DND-41 (cell line): ENCODE results near the gene TGIF1.
"Not testable (repeated sequence)": the region's sequence is repeated elsewhere in the genome, so short reads cannot be mapped to it uniquely, and the experiment has no call there.

Experiments used
- ATAC-seq: fragments of 200-7000 bp; cut with Tn5 transposase; 3 replicates; pipeline ENCODE4 v1.9.1; 2021; ENCODE audit warnings: low read depth; ENCODE audit not compliant: insufficient read depth
- DNase-seq: peaks from one replicate; pipeline ENCODE4 v3.0.0-alpha.2; 2020
- H2AFZ ChIP-seq: 2 replicates; pipeline ENCODE4 v1.6.0; 2012; ENCODE audit warnings: low read depth, low read length
- H3K27ac ChIP-seq: 2 replicates; pipeline ENCODE4 v1.5.1; 2012; ENCODE audit warnings: low read length, inconsistent platforms
- H3K27me3 ChIP-seq: fragments of 200-600 bp; sonication (generic); 2 replicates; pipeline ENCODE4 v1.6.0; 2012; ENCODE audit warnings: low read length, mild to moderate bottlenecking, inconsistent platforms; ENCODE audit not compliant: insufficient read depth, poor library complexity
- H3K36me3 ChIP-seq: 2 replicates; pipeline ENCODE4 v1.5.1; 2012; ENCODE audit warnings: low read length, inconsistent platforms; ENCODE audit not compliant: insufficient read depth
- H3K4me1 ChIP-seq: 2 replicates; pipeline ENCODE4 v1.5.1; 2012; ENCODE audit warnings: mild to moderate bottlenecking, low read length; ENCODE audit not compliant: insufficient read depth
- H3K4me2 ChIP-seq: 2 replicates; pipeline ENCODE4 v1.6.0; 2012; ENCODE audit warnings: mild to moderate bottlenecking, moderate library complexity, low read length, inconsistent platforms; ENCODE audit not compliant: insufficient read depth
- H3K4me3 ChIP-seq, 2 experiments: fragments of 200-600 bp in 1 of 2; shearing (Covaris generic) in 1 of 2; 2 replicates each; pipeline ENCODE4 v1.5.1; 2012 to 2016; ENCODE audit warnings: inconsistent platforms in 2 of 2, low read length in 2 of 2, mild to moderate bottlenecking in 2 of 2, low read depth in 1 of 2, moderate library complexity in 1 of 2
- H3K79me2 ChIP-seq: 2 replicates; pipeline ENCODE4 v1.6.0; 2012; ENCODE audit warnings: low read length, inconsistent platforms; ENCODE audit not compliant: insufficient read depth
- H3K9ac ChIP-seq: 2 replicates; pipeline ENCODE4 v1.6.0; 2012; ENCODE audit warnings: low read depth, mild to moderate bottlenecking, inconsistent platforms, low read length, moderate library complexity
- H3K9me3 ChIP-seq: 2 replicates; pipeline ENCODE4 v1.5.1; 2012; ENCODE audit warnings: low read length, moderate library complexity, mild to moderate bottlenecking, inconsistent platforms; ENCODE audit not compliant: insufficient read depth, severe bottlenecking
- H4K20me1 ChIP-seq: 2 replicates; pipeline ENCODE4 v1.6.0; 2012; ENCODE audit warnings: low read length; ENCODE audit not compliant: insufficient read depth
- EZH2 ChIP-seq: IDR thresholded peaks from 3 replicates; pipeline ENCODE4 v1.6.1; 2012; ENCODE audit warnings: borderline replicate concordance, low read depth, mild to moderate bottlenecking, moderate library complexity, low read length, inconsistent platforms; ENCODE audit not compliant: severe bottlenecking
- TF ChIP-seq, protein P1 (sequence below): IDR thresholded peaks from 2 replicates; pipeline ENCODE4 v1.5.1; 2012; ENCODE audit warnings: borderline replicate concordance, low read length, moderate library complexity, mild to moderate bottlenecking; ENCODE audit not compliant: poor library complexity, severe bottlenecking; ENCODE audit errors: extremely low read depth

TGIF1 gene

DNA sequence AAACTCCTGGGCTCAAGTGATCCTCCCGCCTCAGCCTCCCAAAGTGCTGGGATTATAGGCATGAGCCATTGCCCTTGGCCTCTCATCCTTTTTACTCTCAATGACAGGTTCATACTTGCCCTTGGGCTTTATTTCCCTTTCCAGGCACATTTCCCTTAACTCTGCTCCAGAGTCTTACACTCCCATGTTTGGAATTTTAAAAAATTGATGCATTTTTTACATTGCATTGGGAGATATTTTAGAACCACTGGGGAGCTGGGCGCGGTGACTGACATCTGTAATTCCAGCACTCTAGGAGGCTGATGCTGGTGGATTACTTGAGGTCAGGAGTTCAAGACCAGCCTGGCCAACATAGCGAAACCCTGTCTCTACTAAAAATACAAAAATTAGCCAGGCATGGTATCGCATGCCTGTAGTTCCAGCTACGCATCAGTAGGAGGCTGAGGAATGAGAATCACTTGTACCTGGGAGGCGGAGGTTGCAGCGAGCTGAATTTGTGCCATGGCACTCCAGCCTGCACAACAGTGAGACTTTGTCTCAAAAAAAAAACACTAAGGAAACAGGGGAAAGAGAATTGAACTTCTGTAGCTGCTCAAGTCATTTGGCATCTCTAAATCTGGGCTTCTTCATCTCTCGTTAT, 18.2 kb downstream of the TGIF1 start:
- no peaks in the 10 kb centered on the region for H3K9me3 ChIP-seq
- H3K4me3 ChIP-seq: no peak overlapping the region
- H2AFZ ChIP-seq: no peak overlapping the region
- H3K36me3 ChIP-seq: no peaks in the 10 kb centered on the region
- H3K4me2 ChIP-seq: no peak overlapping the region
- H3K27me3 ChIP-seq: no peaks in the 10 kb centered on the region
- ATAC-seq: no peak
- H3K27ac ChIP-seq: no peak overlapping the region
- H3K4me1 ChIP-seq: 0 out of 2 replicates have a peak, but pooled peaks cover 3% of the 10 kb centered on the region
- no peak overlapping the region for H3K9ac ChIP-seq
- H4K20me1 ChIP-seq: no peaks in the 10 kb centered on the region
- DNase-seq: no peak
- TF ChIP-seq EZH2: no peak
- TF ChIP-seq, protein P1, sequence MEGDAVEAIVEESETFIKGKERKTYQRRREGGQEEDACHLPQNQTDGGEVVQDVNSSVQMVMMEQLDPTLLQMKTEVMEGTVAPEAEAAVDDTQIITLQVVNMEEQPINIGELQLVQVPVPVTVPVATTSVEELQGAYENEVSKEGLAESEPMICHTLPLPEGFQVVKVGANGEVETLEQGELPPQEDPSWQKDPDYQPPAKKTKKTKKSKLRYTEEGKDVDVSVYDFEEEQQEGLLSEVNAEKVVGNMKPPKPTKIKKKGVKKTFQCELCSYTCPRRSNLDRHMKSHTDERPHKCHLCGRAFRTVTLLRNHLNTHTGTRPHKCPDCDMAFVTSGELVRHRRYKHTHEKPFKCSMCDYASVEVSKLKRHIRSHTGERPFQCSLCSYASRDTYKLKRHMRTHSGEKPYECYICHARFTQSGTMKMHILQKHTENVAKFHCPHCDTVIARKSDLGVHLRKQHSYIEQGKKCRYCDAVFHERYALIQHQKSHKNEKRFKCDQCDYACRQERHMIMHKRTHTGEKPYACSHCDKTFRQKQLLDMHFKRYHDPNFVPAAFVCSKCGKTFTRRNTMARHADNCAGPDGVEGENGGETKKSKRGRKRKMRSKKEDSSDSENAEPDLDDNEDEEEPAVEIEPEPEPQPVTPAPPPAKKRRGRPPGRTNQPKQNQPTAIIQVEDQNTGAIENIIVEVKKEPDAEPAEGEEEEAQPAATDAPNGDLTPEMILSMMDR: peak; percentile 17
- no peaks in the 10 kb centered on the region for H3K79me2 ChIP-seq

DNA sequence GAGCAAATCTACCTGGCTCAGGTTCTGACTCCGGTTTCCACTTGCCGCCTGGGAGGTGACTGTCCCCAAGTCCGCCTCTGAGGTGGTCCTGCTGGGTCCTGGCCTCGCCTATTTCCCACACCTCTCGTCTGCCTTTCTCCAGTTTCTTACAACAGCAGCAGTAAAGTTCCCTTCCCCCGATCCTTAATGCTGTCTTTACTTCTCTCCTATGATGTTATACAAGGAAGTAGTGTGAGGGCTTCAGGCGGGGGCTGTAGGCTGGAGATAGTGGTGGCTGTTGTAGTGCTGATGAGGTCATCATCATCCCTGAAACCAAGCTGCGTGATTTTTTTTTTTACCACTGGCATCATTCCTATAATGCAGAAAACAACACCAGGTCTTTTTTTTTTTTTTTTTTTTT, 18.9 kb downstream of the TGIF1 start:
- TF ChIP-seq, protein P1: no peak
- TF ChIP-seq EZH2: no peak
- Histone ChIP-seq H2AFZ (no peak overlapping the region), H3K27ac (no peak overlapping the region), H4K20me1 (no peaks in the 10 kb centered on the region), H3K36me3 (no peaks in the 10 kb centered on the region), H3K4me2 (no peak overlapping the region), H3K9ac (no peak overlapping the region), H3K27me3 (no peaks in the 10 kb centered on the region), H3K9me3 (no peaks in the 10 kb centered on the region), H3K79me2 (no peaks in the 10 kb centered on the region), H3K4me1 (0 out of 2 replicates have a peak, but pooled peaks cover 3% of the 10 kb centered on the region), H3K4me3 (no peak overlapping the region)
- no peak for DNase-seq
- no peak for ATAC-seq

DNA sequence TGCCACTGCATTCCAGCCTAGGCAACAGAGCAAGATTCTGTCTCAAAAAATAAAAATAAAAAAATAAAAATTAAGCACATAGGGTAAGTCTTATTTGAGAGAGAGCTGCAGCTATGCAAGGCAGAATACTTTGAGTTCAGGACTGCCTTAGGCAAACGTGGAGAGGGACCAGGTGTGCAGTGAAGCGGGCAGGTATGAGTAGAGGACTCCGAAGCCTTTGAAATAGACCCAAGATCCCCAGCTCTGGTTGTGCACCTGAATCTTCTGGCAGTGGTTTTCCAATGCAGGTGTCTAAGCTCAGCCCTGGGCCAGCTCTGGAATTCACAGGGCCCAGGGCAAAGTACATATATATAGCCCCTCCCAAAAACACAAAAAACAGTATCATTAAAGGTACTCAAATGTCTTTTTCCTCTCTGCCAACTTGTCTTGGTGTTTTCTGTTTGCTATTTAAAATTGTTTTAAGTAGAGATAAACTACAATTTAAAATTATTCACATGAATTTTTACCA, 21.2 kb downstream of the TGIF1 start:
- Histone ChIP-seq H3K9me3 (no peaks in the 10 kb centered on the region), H3K27ac (no peak overlapping the region), H3K27me3 (no peaks in the 10 kb centered on the region), H3K4me3 (no peak overlapping the region), H3K36me3 (no peaks in the 10 kb centered on the region), H3K9ac (no peak overlapping the region), H4K20me1 (no peaks in the 10 kb centered on the region), H3K4me2 (no peak overlapping the region), H3K4me1 (0 out of 2 replicates have a peak, but pooled peaks cover under 1% of the 10 kb centered on the region), H2AFZ (no peak overlapping the region), H3K79me2 (no peaks in the 10 kb centered on the region)
- DNase-seq: no peak
- no peak for TF ChIP-seq EZH2
- TF ChIP-seq, protein P1: no peak
- ATAC-seq: no peak

DNA sequence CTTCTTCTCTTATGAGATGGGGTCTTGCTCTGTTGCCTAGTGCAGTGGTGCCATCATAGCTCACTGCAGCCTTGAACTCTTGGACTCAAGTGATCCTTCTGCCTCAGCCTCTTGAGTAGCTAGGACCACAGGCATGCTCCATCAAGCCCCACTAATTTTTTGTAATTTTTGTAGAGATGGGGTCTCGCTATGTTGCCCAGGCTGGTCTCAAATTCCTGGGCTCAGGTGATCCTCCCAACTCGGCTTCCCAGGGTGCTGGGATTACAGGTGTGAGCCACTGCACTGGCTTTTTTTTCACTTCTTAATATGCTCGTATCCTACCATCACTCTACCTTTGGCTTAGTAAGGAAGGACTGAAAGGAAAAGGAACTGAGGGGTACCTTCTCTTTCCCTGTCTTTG, 22.1 kb downstream of the TGIF1 start:
- not testable (repeated sequence) for H3K79me2 ChIP-seq, DNase-seq, H3K4me2 ChIP-seq, H3K27me3 ChIP-seq, H3K4me3 ChIP-seq, H3K36me3 ChIP-seq, H2AFZ ChIP-seq, ATAC-seq, H3K4me1 ChIP-seq, H4K20me1 ChIP-seq, H3K9me3 ChIP-seq, H3K27ac ChIP-seq, H3K9ac ChIP-seq
